Muscle layer of colon (tissue), 2 donors: ENCODE data around the gene TMEM235.
"Not testable (repeated sequence)": the region's sequence is repeated elsewhere in the genome, so short reads cannot be mapped to it uniquely, and the experiment has no call there.

Source experiments
- H3K27ac ChIP-seq: one replicate; pipeline ENCODE4 v1.7.0; 2013; ENCODE audit warnings: low read depth, mild to moderate bottlenecking, low read length, moderate library complexity
- H3K27me3 ChIP-seq, 2 donors: one replicate each; pipeline ENCODE4 v1.7.0; 2013; ENCODE audit warnings: low read length in 2 of 2, mild to moderate bottlenecking in 2 of 2; ENCODE audit not compliant: insufficient read depth in 2 of 2, control insufficient read depth in 1 of 2
- H3K36me3 ChIP-seq: one replicate; pipeline ENCODE4 v1.7.0; 2013; ENCODE audit warnings: mild to moderate bottlenecking, low read length; ENCODE audit not compliant: insufficient read depth
- H3K4me1 ChIP-seq: one replicate; pipeline ENCODE4 v1.7.0; 2013; ENCODE audit warnings: mild to moderate bottlenecking, low read length; ENCODE audit not compliant: insufficient read depth
- H3K4me3 ChIP-seq, 2 donors: one replicate each; pipeline ENCODE4 v1.7.0; 2013; ENCODE audit warnings: low read length in 2 of 2, low read depth in 1 of 2, mild to moderate bottlenecking in 1 of 2, moderate library complexity in 1 of 2
- H3K9ac ChIP-seq: one replicate; pipeline ENCODE4 v1.7.0; 2013; ENCODE audit warnings: low read length
- H3K9me3 ChIP-seq: one replicate; pipeline ENCODE4 v1.7.0; 2013; ENCODE audit warnings: mild to moderate bottlenecking, low read length
- donor health status: abdominal sarcoma.
- donor health status: Adenocarcinoma of cecum.

Gene TMEM235

GRCh38 chr17:78252701-78253635 is 21.5 kb downstream of the TMEM235 start:
- H3K4me1 ChIP-seq = no peaks in the 10 kb centered on the region

GRCh38 chr17:78253636-78253945 is 22.2 kb downstream of the TMEM235 start:
- H3K9ac ChIP-seq, H3K9me3 ChIP-seq, H3K27ac ChIP-seq, H3K27me3 ChIP-seq, H3K4me1 ChIP-seq, H3K36me3 ChIP-seq: not testable (repeated sequence)
- H3K4me3 ChIP-seq = peak overlapping the region in 1 of 2 donors; percentile 76

More at GRCh38 chr17:78252701-78253635, 21.5 kb downstream of the TMEM235 start:
- Histone ChIP-seq H3K4me3 (no peak overlapping the region), H3K27ac (no peak overlapping the region), H3K36me3 (no peaks in the 10 kb centered on the region), H3K27me3 (peaks cover 0 to 6% of the 10 kb centered on the region in 2 donors), H3K9ac (no peak overlapping the region), H3K9me3 (no peaks in the 10 kb centered on the region)

DNA sequence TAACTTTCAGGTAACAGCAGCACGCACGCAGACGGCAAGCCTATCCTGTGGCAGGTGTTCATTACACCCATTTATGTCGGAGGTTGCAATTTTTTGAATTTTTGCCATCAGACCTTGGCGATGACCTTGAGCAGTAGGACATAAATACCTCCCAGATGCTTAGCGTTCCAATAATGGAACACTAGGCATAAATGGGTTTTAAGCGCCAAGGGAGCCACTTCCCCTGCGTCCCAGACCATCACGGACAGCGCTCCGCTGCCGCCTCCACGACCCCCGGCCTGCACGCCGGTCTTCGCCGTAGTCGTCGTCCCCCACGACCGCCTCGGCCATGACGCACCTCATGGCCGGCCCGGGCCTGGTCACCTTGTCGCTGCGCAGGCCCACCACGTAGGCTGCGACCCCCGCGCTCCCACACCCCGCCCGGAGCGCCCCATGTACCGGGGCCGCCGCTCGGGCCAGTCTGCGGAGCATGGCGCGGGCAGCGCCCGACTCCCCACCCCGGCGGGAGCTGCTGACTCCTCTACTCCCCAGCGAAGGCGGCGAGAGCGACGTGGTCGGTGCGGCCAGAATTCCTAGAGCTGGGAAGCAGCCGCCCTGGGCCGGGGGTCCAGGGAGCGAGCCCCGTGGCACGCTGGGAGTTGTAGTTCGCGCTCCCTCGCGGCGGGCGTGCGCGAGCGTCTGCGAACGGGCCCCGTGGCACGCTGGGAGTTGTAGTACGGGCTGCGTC is 22.7 kb downstream of the TMEM235 start:
- peak overlapping the region; percentile 53 for H3K9ac ChIP-seq
- peak overlapping the region; percentile 95 for H3K27ac ChIP-seq
- no peaks in the 10 kb centered on the region for H3K36me3 ChIP-seq
- peaks cover 0 to 10% of the 10 kb centered on the region in 2 donors for H3K27me3 ChIP-seq
- no peaks in the 10 kb centered on the region for H3K9me3 ChIP-seq
- no peaks in the 10 kb centered on the region for H3K4me1 ChIP-seq
- peak overlapping the region; percentile 76 to 94 for H3K4me3 ChIP-seq

- H3K9ac ChIP-seq = no peak overlapping the region
- H3K27me3 ChIP-seq = peaks cover 0 to 8% of the 10 kb centered on the region in 2 donors
- no peaks in the 10 kb centered on the region for H3K9me3 ChIP-seq
- H3K27ac ChIP-seq = no peak overlapping the region
- no peaks in the 10 kb centered on the region for H3K36me3 ChIP-seq
- H3K4me1 ChIP-seq = no peaks in the 10 kb centered on the region
- no peak overlapping the region for H3K4me3 ChIP-seq
Measured at GRCh38 chr17:78255029-78255656, 23.7 kb downstream of the TMEM235 start.

DNA sequence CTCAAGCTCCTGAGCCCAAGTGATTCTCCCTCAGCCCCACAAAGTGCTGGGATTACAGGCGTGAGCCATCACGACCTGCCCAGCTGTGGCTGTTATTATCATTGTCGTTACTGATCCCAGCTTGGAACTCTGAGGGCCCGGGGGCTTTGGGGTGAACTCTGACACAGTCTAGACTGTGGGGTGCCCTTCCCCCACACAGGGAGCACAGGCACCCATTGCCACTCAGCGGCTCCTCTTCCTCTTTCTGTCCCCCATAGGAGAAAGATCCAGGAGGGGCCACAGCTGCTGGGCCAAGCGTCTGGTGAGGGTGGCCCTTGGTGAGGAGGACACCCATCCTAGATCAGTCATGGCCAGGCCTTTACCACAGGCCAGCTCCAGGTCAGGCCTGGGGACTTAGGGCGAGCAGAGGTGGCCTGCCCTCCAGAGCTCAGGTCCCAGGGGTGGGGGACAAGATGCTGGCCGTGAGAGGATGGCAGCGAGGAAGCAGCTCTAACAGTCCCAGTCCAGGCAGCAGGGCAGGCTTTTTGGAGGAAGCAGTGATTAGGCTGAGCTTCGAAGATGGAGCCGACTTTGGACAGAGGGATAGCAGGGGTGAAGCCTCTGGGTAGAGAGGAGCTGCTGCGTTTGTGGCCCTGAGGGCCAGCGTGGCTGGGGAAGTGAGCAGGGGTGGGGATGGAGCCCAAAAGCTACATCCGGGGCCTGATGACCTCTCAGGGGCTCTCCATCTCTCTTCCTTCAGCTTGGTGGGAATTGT is 24.7 kb downstream of the TMEM235 start:
- Histone ChIP-seq H3K4me3 (no peak overlapping the region), H3K4me1 (no peaks in the 10 kb centered on the region), H3K9ac (no peak overlapping the region), H3K27me3 (peaks cover 0 to 3% of the 10 kb centered on the region in 2 donors), H3K27ac (no peak overlapping the region), H3K9me3 (no peaks in the 10 kb centered on the region), H3K36me3 (no peaks in the 10 kb centered on the region)

GRCh38 chr17:78256707-78257591 is 25.5 kb downstream of the TMEM235 start:
- Histone ChIP-seq H3K9me3 (no peaks in the 10 kb centered on the region), H3K4me3 (no peak overlapping the region), H3K27ac (no peak overlapping the region), H3K9ac (no peak overlapping the region), H3K27me3 (peaks cover 0 to 3% of the 10 kb centered on the region in 2 donors), H3K36me3 (no peaks in the 10 kb centered on the region), H3K4me1 (no peaks in the 10 kb centered on the region)

- Histone ChIP-seq H3K27ac (no peak overlapping the region), H3K9ac (no peak overlapping the region), H3K4me3 (no peak overlapping the region), H3K36me3 (no peaks in the 10 kb centered on the region), H3K4me1 (no peaks in the 10 kb centered on the region), H3K9me3 (no peaks in the 10 kb centered on the region), H3K27me3 (peaks cover 0 to 3% of the 10 kb centered on the region in 2 donors)
Measured at GRCh38 chr17:78257810-78258322, 26.4 kb downstream of the TMEM235 start.

- no peaks in the 10 kb centered on the region for H3K36me3 ChIP-seq
- no peak overlapping the region for H3K9ac ChIP-seq
- no peaks in the 10 kb centered on the region for H3K9me3 ChIP-seq
- H3K4me1 ChIP-seq = no peaks in the 10 kb centered on the region
- peaks cover 0 to 3% of the 10 kb centered on the region in 2 donors for H3K27me3 ChIP-seq
- no peak overlapping the region for H3K4me3 ChIP-seq
- no peak overlapping the region for H3K27ac ChIP-seq
Measured at GRCh38 chr17:78258323-78259191, 27.1 kb downstream of the TMEM235 start.

GRCh38 chr17:78259192-78259554 is 27.7 kb downstream of the TMEM235 start:
- Histone ChIP-seq H3K27ac (no peak overlapping the region), H3K36me3 (no peaks in the 10 kb centered on the region), H3K4me1 (no peaks in the 10 kb centered on the region), H3K9me3 (no peaks in the 10 kb centered on the region), H3K9ac (no peak overlapping the region), H3K27me3 (peaks cover 0 to 3% of the 10 kb centered on the region in 2 donors), H3K4me3 (no peak overlapping the region)
